GM10248 (cell line): ENCODE measurements around the gene ZBTB26.

Source experiments
- CTCF ChIA-PET: fragments of 300-600 bp; sonication (Branson Sonifier 250); formaldehyde crosslinking; extraction: SDS; loops from one replicate; lab custom pipeline; 2021; ENCODE audit warnings: antibody characterized with exemption; lab: Yijun Ruan, JAX
- POLR2A ChIA-PET: fragments of 350-650 bp; sonication (Branson Sonifier 250); formaldehyde crosslinking; extraction: SDS; loops from one replicate; lab custom pipeline; 2020; ENCODE audit warnings: antibody characterized with exemption; lab: Yijun Ruan, JAX
- DNase-seq: peaks from one replicate; pipeline ENCODE4 v3.0.0; 2012; ENCODE audit errors: extremely low spot score
- CTCF ChIP-seq: IDR thresholded peaks from 2 replicates; pipeline ENCODE4 v1.5.1; 2012; ENCODE audit warnings: mild to moderate bottlenecking, low read depth; ENCODE audit errors: extremely low read depth, missing control alignments, control extremely low read depth

ZBTB26 gene

DNA sequence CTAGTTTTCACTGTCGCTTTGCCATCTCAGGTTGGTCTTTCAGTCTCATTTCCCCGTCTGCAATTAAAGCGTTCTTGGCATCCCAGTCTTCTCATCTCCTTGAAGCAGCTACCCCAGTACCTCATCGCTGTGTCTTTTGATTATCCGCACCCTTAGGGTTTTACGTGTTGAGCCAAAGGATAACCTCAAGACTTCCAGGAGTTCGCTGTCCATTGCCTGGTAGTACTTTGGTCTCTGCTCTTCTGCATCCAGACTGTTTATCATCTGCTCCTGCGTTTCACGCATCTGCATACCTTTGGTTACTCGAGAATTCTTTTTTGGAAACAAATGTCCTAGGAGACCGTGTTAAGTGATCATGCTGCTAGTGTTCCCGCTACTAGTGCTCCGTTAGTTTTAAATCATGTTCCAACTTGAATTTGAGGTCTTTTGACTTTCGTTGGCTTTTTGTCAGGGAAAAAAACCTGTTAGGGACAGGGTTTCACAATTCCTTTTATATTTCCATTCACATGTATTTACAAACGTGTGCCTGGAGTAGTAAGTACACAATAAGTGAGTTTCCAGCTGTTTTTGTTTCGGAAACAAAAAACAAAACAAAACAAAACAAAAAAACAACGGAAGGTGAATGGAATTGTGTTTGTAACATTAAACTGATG is 10.4 kb upstream of the ZBTB26 start:
- no peak for DNase-seq
- no peak for TF ChIP-seq CTCF
- CTCF ChIA-PET, result interaction anchor here (0.8 kb wide), 1 partner anchor 50 kb away, joined by 3 read pairs; no protein-coding TSS in a partner anchor
- POLR2A ChIA-PET, result interaction anchor here (1.3 to 2.4 kb wide), 2 partner anchors 10 to 29 kb away, joined by 3 to 8 read pairs; partner anchors contain the start of genes ZBTB26 and ZBTB6

DNA sequence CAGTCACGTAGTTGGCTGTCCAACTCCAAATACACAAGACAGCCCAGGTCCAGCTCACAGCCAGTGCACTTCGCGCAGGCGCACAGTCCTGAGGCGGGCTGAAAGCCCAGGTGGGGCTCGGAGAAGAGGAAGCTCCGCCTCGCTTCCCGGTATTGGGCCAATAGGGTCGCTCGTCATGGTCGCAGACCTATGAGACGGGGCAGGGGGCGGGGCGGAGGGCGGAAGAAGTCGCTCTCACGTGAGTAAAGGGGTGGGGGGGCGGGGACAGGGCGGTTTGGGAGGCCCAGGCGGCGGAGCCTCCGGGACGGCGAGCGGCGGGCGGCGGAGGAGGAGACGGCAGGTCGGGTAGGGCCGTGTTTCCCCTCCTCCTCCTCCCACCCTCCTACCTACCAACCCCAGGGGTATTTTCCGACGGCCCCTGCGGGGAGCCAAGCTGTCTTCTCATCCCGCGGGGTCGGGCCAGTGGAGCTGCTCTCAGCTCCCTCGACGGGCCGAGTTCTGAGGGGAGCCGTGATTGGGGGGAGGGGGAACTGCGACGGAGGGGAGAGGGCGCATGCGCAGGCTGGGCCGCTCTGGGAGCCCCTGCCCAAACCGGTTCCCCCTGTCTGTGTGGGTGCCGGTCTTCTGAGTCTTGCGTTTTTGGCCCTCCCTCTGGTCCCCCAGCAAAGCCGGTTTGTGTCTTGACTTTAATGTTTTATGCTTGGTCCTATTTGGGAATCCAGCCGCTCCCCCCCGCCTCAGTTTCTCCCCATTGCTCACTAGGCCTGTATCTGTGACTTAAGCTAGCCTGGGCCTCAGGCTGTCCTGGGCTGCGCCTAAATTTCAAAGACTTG is 9.7 kb upstream of the ZBTB26 start, which contains the start of gene RABGAP1:
TSS of gene RABGAP1 (plus strand) at position 272 of the 833 bp plus-strand sequence. CDS start 16,040 bp downstream, outside the sequence.
- ChIA-PET CTCF (interaction anchor here (0.8 to 1.4 kb wide), 4 partner anchors 9 to 66 kb away, joined by 3 to 5 read pairs (median 4); partner anchors contain the start of gene ZBTB26), POLR2A (interaction anchor here (0.6 to 2.4 kb wide), 6 partner anchors 9 to 1276 kb away, joined by 3 to 8 read pairs (median 4); partner anchors contain the start of genes ZBTB26 and ZBTB6)
- DNase-seq, result peak; percentile 99
- no peak for TF ChIP-seq CTCF

- DNase-seq, result no peak
- ChIA-PET POLR2A (interaction anchor here (0.6 to 2.4 kb wide), 6 partner anchors 9 to 1277 kb away, joined by 3 to 8 read pairs (median 4); partner anchors contain the start of genes ZBTB26 and ZBTB6), CTCF (interaction anchor here (1.1 to 1.4 kb wide), 3 partner anchors 9 to 65 kb away, joined by 4 to 5 read pairs (median 4); partner anchors contain the start of gene ZBTB26)
- TF ChIP-seq CTCF, result no peak
Measured at GRCh38 chr9:122940454-122940748, 9.1 kb upstream of the ZBTB26 start.

DNA sequence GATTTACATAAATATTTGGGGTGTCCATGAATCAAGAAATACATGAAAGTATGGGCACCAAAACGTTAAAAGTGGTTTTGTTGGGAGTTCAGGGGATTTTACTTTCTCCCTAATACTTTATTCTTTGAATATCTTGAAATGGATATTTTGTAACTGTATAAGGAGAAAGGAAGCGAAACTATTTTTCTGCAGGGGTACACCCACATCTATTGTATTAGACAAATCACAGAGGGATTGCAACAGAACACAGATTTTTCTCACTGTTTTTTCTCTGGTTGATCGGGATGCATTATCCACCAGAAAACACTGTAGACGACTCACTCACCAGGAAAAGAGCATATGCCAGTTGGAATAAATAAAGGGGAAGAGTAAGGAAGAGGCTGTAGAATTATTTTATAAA is 8.3 kb upstream of the ZBTB26 start:
- CTCF ChIA-PET, result interaction anchor here (1.4 kb wide), 1 partner anchor 10 kb away, joined by 5 read pairs; no protein-coding TSS in a partner anchor
- no peak for TF ChIP-seq CTCF
- POLR2A ChIA-PET, result no interaction called here
- DNase-seq, result no peak

DNA sequence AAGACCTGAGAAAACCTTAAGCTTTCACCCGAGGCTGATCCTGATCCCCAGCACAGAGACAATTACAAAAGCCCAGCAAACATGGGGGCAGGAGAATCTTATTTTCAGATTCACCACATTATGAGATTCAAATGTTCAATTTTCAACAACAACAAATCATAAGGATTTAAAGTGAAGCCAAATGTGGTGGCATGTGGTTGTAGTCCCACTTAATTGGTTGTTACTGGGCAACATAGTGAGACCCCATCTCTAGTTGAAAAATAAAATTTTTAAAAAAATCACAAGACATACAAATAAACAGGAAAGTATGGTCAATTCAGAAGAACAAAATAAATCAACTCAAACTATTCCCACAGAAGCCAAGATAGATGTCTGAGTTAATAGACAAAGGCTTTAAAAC is 5.6 kb upstream of the ZBTB26 start:
- POLR2A ChIA-PET, result no interaction called here
- no peak for DNase-seq
- TF ChIP-seq CTCF, result no peak
- CTCF ChIA-PET, result interaction anchor here (0.7 kb wide), 1 partner anchor 9 kb away, joined by 3 read pairs; no protein-coding TSS in a partner anchor

- TF ChIP-seq CTCF, result no peak
- CTCF ChIA-PET, result interaction anchor here (0.7 kb wide), 1 partner anchor 9 kb away, joined by 3 read pairs; no protein-coding TSS in a partner anchor
- POLR2A ChIA-PET, result no interaction called here
- DNase-seq, result no peak
Measured at GRCh38 chr9:122936464-122936863, 5.2 kb upstream of the ZBTB26 start.
